ENCODE data around the gene PCMT1.
A peak's percentile ranks its signal among the peaks of the same experiment; 100 is the strongest.
"Not testable (repeated sequence)": the region's sequence is repeated elsewhere in the genome, so short reads cannot be mapped to it uniquely, and the experiment has no call there.

Gene PCMT1

DNA sequence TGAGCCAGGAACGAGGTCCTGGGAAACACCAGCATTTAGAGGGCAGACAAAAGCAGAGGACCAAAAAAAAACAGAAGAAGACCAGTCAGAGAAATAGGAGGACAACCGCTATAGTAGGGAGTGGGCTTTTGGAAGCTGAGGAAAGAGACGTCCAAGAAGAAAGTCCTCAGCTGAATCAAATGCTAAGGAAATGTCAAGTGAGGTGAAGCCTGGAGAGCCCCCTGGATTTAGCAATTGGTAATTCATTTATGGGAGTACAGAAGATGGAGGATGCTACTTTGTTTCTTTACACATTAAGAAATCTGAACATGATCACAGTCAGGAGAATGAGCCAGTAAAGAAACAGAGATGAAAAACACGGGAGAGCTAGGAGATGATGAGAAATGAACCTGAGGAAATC, 73.5 kb downstream of the PCMT1 start:
- DNase-seq = no peak

- DNase-seq = no peak
Measured at GRCh38 chr6:149825292-149825691, 75.8 kb downstream of the PCMT1 start.

GRCh38 chr6:149830731-149831307, 81.3 kb downstream of the PCMT1 start:
- no peak for DNase-seq

DNA sequence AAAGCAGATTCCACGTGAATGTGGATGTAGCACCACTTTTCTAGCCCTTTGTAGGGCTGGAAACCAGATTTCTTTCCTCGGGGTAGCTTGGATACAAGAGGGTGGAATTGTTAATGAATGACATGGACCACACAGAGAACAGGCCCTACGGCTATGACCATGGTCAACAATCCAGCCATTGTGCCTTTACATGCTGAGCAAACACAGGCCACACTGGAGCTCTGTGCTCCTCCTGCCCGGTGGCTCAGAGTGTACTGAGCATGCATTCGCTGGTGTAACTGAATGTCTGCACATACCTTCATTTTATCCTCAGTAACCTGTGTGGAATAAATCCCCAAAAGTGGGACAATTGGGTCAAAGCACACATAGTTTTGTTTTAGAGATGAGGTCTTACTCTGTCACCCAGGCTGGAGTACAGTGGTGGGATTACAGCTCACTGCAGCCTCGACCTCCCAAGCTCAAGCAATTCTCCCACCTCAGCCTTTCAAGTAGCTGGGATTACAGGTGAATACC, 81.8 kb downstream of the PCMT1 start:
- no peak for DNase-seq

- DNase-seq = no peak
Measured at GRCh38 chr6:149833651-149834050, 84.1 kb downstream of the PCMT1 start.

DNA sequence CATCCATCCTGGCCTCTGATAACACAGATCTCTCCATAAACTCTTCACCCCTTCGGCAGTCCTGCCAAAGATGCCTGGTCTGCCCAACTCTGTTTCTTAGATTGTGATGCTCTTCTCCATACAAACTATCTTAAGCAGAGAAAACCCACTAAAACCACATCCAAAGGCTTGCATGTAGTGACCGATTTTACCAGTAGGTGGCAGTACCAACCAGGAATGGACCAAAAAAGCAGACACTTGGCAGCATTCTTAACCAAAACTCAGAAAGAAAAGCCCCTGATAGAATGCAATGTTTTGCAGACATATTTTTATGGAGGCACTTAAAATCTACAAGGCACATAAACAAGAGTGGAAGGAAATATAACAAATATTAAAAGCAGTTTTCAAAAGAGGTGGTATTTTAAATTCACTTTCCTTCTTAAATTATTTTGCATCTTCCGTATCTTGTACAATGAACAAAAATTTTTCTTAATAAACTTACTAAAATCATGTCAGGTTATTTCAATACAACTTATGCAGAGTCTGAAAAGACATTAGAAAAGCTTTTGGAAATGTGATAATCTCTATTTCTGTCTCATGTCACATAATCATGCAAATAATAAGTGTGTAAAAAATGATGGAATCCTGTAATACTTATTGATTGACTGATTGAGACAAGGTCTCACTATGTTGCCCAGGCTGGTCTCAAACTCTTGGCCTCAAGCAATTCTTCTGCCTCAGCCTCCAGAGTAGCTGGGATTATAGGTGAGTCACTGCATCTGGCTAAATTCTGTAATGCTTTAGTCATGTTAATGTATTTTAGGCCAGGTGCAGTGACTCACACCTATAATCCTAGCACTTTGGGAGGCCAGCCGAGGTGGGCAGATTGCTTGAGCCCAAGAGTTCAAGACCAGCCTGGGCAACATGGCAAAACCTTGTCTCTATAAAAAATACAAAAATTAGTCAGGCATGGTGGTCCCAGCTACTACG, 85.3 kb downstream of the PCMT1 start:
- DNase-seq = no peak

GRCh38 chr6:149840345-149841075, 91.0 kb downstream of the PCMT1 start:
- DNase-seq = peak; percentile 88

DNA sequence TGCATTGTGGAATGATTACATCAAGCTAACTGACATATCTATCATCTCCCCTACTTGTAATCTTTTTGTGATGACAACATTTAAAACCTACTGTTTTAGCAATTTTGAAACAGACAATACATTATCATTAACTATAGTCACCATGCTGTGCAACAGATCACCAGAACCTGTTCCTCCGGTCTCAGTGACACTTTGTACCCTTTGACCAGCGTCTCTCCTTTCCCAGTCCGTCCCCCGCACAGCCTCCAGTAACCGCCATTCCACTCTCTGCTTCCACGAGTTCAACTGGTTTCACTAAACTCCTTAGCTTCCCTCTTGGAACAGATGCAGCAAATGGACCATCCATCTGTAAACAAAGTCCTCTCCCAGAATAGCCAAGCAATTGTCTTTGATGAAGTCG, 92.8 kb downstream of the PCMT1 start:
- DNase-seq = no peak

- no peak for DNase-seq
Measured at GRCh38 chr6:149843051-149843633, 93.6 kb downstream of the PCMT1 start.

- DNase-seq = not testable (repeated sequence)
Measured at GRCh38 chr6:149844036-149844435, 94.5 kb downstream of the PCMT1 start.

- DNase-seq = no peak
Measured at GRCh38 chr6:149844480-149844879, 94.9 kb downstream of the PCMT1 start.

DNA sequence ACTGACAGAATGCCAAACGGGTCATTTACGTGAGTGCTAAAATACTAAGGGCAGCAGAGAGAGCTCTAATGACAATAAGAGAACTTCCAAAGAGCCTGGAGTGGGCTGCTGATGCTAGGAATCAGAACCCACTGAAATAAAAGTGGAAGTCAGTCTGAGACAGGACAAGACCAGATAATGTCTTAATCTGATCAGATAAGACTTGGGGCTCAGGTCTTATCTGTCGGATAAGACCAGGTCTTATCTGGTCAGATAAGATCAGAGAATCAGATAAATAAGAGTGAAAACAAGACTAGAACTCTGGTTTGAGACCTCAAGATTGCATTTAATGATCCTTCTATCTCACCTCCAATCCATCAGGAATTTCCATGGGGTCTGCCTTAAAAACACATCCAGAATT, 96.0 kb downstream of the PCMT1 start:
- DNase-seq = no peak

GRCh38 chr6:149846321-149846720, 96.8 kb downstream of the PCMT1 start:
- no peak for DNase-seq

- no peak for DNase-seq
Measured at GRCh38 chr6:149847939-149848267, 98.4 kb downstream of the PCMT1 start.

DNA sequence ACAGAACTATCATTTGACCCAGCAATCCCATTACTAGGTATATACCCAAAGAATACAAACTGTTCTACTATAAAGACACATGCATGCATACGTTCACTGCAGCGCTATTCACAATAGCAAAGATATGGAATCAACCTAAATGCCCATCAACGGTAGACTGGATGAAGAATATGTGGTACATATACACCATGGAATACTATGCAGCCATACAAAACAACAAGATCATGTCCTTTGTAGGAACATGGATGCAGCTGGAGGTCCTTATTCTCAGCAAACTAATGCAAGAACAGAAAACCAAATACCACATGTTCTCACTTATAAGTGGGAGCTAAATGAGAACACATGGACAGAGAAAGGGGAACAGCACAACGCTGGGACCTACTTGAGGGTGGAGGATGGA, 98.8 kb downstream of the PCMT1 start:
- not testable (repeated sequence) for DNase-seq

DNA sequence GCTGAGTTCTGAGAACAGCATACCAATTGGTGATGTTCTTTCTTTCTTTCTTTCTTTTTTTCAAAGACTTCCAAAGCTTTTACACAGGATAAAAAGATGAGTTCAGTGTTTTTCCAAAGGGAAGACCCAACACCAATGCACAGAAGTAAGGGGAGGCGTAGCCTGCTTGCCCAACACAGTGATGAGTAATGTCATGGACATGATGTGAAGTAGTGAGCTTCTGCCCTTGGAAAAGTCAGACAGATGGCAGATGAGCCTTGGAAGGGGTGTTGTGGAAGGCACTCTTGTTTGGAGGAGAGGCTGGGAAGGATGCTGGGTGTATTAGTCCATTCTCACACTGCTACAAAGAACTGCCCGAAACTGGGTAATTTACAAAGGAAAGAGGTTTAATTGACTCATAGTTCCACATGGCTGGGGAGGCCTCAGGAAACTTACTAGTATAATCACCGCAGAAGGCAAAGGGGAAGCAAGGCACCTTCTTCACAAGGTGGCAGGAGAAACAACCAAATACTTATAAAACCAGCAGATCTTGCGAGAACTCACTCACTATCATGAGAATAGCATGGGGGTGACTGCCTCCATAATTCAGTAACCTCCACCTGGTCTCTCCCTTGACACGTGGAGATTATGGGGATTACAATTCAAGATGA, 102.0 kb downstream of the PCMT1 start:
- DNase-seq = no peak

DNA sequence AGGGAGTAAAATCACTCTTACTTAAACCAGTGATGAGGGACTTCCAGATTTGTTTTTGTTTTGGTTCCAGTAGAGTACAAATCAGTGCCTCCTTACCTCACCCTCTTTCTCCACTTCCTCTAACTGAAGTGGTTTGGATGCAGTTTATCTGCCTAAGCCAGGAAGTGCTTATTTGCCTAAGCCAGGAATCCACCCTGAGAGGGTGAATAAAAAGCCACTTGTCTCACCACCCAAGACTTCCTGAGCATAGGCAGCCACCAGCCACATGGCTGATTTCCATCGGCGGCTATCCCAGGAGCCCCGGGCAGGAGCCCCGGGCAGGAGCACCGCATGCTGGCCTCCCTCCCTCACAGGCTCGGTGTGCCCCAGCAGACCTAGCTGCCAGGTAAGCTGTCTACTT, 102.6 kb downstream of the PCMT1 start:
- peak; percentile 38 for DNase-seq

DNA sequence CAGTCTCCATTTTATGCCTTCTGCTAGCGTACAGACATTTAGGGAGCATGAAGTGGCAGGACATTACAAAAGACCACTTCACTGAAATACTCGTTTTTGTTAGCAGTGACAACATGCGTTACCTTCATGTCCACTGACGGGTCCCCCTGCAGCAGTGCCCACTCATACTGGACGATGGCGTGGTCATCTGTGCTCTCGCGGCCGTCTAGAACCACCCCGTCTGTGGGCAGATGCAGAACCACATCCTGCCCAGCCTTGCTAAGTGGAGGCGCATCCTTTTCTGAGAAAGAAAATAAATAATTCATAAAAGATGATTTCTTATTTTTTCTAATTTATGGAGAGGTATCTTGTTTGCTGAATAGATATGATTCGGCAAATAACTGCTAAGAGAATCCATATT, 103.3 kb downstream of the PCMT1 start:
- no peak for DNase-seq

DNA sequence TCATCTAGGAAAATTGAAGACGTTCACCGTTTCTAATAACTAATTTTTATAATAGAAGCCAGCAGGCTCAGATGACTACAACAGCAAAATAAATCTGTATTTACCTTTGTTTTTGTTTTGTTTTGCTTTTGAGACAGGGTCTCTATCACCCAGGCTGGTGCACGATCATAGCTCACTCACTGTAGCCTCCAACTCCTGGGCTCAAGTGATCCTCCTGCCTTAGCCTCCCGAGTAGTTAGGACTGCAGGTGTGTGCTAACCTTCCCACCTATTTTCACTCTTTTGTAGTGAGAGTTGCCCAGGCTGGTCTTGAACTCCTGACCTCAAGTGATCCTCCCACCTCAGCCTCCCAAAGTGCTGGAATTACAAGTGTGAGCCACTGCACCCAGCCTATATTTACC, 104.5 kb downstream of the PCMT1 start:
- not testable (repeated sequence) for DNase-seq

DNA sequence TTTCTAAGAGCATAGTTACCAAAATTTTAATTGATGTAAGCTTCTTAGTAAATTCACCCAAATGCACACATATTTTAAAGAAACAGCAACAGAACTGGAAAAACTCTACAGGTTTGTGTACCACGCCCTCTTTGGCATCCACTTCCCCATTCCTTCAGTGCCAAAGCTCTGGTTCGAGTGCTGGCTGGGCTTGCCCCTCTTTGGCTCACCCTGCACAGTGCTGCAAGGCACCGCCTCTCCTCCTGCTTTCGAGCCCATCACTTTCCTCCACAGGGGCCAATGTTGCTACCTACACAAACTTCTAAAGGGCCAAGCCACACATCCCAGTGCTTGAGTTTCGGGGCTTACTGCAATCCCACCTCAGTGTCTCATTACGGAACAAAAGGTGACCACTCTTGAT, 105.0 kb downstream of the PCMT1 start:
- DNase-seq = no peak

- no peak for DNase-seq
Measured at GRCh38 chr6:149855040-149855654, 105.6 kb downstream of the PCMT1 start.

- no peak for DNase-seq
Measured at GRCh38 chr6:149855741-149856140, 106.2 kb downstream of the PCMT1 start.

All from NCI-H2029 treated with DMSO at 0.1 percent for 48 hours (cell line).